Measurements from ENCODE around the gene DBF4.

DNA sequence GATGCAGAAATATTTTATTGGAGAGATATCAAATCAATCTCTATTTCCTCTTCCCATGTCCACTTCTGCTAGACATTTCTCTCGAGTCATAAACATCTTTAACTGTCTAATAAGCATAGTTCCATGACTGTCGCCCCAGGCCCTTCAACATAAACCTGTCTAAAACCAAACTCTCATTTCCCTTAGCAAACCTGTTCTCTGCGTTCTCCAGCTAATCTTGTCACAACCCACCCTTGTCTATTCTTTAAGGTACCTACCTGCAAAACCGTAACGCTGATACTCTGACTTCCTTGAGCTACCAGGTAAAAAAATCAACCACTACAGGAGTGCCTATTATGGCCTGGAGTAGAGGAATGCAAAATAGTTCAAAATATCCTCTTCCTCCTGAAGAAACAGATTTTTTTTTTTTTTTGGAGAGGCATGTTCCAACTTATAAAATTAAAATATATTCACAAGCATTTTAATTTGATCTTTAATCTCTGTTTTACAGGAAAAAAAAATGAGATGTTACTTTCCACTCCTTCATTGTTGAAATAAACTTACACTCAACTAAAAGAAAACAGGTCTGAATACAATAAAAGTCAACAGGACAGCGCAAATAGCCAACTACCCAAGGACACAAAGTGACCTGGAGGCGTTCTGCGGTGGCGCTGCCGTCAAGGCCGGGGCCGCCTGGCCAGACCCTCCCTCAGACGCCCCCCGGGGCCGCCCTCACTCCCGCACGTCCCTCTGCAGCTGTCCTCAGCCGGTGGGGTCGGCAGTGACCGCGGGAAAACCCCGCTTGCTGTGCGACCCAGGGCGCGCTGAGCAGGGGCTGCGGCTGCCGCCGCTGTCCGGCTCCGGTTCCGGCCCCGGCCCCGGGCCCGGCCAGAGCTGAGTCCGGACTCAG lies 898 bp upstream of the DBF4 start:
- TF ChIP-seq, protein P1, sequence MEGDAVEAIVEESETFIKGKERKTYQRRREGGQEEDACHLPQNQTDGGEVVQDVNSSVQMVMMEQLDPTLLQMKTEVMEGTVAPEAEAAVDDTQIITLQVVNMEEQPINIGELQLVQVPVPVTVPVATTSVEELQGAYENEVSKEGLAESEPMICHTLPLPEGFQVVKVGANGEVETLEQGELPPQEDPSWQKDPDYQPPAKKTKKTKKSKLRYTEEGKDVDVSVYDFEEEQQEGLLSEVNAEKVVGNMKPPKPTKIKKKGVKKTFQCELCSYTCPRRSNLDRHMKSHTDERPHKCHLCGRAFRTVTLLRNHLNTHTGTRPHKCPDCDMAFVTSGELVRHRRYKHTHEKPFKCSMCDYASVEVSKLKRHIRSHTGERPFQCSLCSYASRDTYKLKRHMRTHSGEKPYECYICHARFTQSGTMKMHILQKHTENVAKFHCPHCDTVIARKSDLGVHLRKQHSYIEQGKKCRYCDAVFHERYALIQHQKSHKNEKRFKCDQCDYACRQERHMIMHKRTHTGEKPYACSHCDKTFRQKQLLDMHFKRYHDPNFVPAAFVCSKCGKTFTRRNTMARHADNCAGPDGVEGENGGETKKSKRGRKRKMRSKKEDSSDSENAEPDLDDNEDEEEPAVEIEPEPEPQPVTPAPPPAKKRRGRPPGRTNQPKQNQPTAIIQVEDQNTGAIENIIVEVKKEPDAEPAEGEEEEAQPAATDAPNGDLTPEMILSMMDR (IDR thresholded peaks at IDR 0.05): no peak
- no peak for TF ChIP-seq POLR2A (IDR thresholded peaks at IDR 0.05)

All from lower leg skin (tissue), 3 donors.